ENCODE data around the gene ACKR3. TPM values are rescaled to one million over a fixed set of nuclear protein-coding genes. Genes with fewer than 3 reads are reported as not detected.

ACKR3 gene
- total RNA-seq, 1 donor from 2014 or later = 75.6 TPM

- intact Hi-C loops (cut with DNase I) = loop anchor here (5.0 kb wide), 2 partner anchors 218 to 492 kb away; no protein-coding TSS in a partner anchor
- TF ChIP-seq CTCF (IDR thresholded peaks at IDR 0.05) = no peak
- peak overlapping the region; percentile 72 to 74 for H3K4me3 ChIP-seq
- H3K9me3 ChIP-seq = no peaks in the 10 kb centered on the region
- DNase-seq (ENCODE audit: low spot score in 2 of 2) = peak in 1 of 2 donors; percentile 60
- peaks cover 4 to 41% of the 10 kb centered on the region in 2 donors for H3K4me1 ChIP-seq
- no peaks in the 10 kb centered on the region for H3K27me3 ChIP-seq
- no peaks in the 10 kb centered on the region for H3K36me3 ChIP-seq
- H3K27ac ChIP-seq = peak overlapping the region; percentile 94 to 97
These were observed 650 bp downstream of the ACKR3 start for GRCh38 chr2:236570081-236570868.

GRCh38 chr2:236571145-236571544 is 1.5 kb downstream of the ACKR3 start:
- DNase-seq (ENCODE audit: low spot score in 2 of 2) = peak in 1 of 2 donors; percentile 42
- H3K4me3 ChIP-seq = peak overlapping the region; percentile 72 to 74
- TF ChIP-seq CTCF (IDR thresholded peaks at IDR 0.05) = no peak
- peaks cover 4 to 42% of the 10 kb centered on the region in 2 donors for H3K4me1 ChIP-seq
- no peaks in the 10 kb centered on the region for H3K36me3 ChIP-seq
- intact Hi-C loops (cut with DNase I) = loop anchor here (5.0 kb wide), 2 partner anchors 219 to 491 kb away; no protein-coding TSS in a partner anchor
- H3K9me3 ChIP-seq = no peaks in the 10 kb centered on the region
- peak overlapping the region; percentile 94 to 97 for H3K27ac ChIP-seq
- H3K27me3 ChIP-seq = no peaks in the 10 kb centered on the region

- H3K27ac ChIP-seq = peak overlapping the region; percentile 2 to 97
- no peak for TF ChIP-seq CTCF (IDR thresholded peaks at IDR 0.05)
- peaks cover 6 to 47% of the 10 kb centered on the region in 2 donors for H3K4me1 ChIP-seq
- peak overlapping the region; percentile 14 to 74 for H3K4me3 ChIP-seq
- H3K36me3 ChIP-seq = no peaks in the 10 kb centered on the region
- peak in 1 of 2 donors; percentile 73 for DNase-seq (ENCODE audit: low spot score in 2 of 2)
- intact Hi-C loops (cut with DNase I) = loop anchor here (5.0 kb wide), 2 partner anchors 220 to 490 kb away; no protein-coding TSS in a partner anchor
- H3K9me3 ChIP-seq = no peaks in the 10 kb centered on the region
- no peaks in the 10 kb centered on the region for H3K27me3 ChIP-seq
These were observed 2.9 kb downstream of the ACKR3 start for GRCh38 chr2:236572482-236572881.

- Histone ChIP-seq H3K4me3 (peak overlapping the region; percentile 14 to 74), H3K36me3 (no peaks in the 10 kb centered on the region), H3K27me3 (no peaks in the 10 kb centered on the region), H3K4me1 (peaks cover 6 to 53% of the 10 kb centered on the region in 2 donors), H3K9me3 (no peaks in the 10 kb centered on the region), H3K27ac (peak overlapping the region; percentile 0 to 97)
- no peak for TF ChIP-seq CTCF (IDR thresholded peaks at IDR 0.05)
- peak in 1 of 2 donors; percentile 57 for DNase-seq (ENCODE audit: low spot score in 2 of 2)
- intact Hi-C loops (cut with DNase I) = loop anchor here (5.0 kb wide), 2 partner anchors 221 to 489 kb away; no protein-coding TSS in a partner anchor
These were observed 3.7 kb downstream of the ACKR3 start for GRCh38 chr2:236573066-236573929.

GRCh38 chr2:236574000-236574399 is 4.4 kb downstream of the ACKR3 start:
- TF ChIP-seq CTCF (IDR thresholded peaks at IDR 0.05) = no peak
- Histone ChIP-seq H3K36me3 (no peaks in the 10 kb centered on the region), H3K27me3 (no peaks in the 10 kb centered on the region), H3K4me3 (peak overlapping the region; percentile 14 to 74), H3K27ac (peak overlapping the region; percentile 0 to 97), H3K9me3 (no peaks in the 10 kb centered on the region), H3K4me1 (peaks cover 6 to 58% of the 10 kb centered on the region in 2 donors)
- intact Hi-C loops (cut with DNase I) = loop anchor here (5.0 kb wide), 2 partner anchors 222 to 488 kb away; no protein-coding TSS in a partner anchor
- DNase-seq (ENCODE audit: low spot score in 2 of 2) = no peak

Data from ascending aorta (tissue), 2 donors.